H1 (cell line): ENCODE data around the gene HOXC11. TPM values are rescaled to one million over a fixed set of nuclear protein-coding genes. Genes with fewer than 3 reads are reported as not detected.

Experiments
- CTCF ChIA-PET: fragments of 300-600 bp; sonication (Branson Sonifier 250); formaldehyde crosslinking; loops from one replicate; lab custom pipeline; 2021; ENCODE audit not compliant: partially characterized antibody; lab: Charles Lee
- POLR2A ChIA-PET: fragments of 300-600 bp; sonication (Branson Sonifier 250); formaldehyde crosslinking; loops from one replicate; lab custom pipeline; 2021; ENCODE audit warnings: inconsistent platforms; ENCODE audit not compliant: partially characterized antibody; lab: Charles Lee
- DNase-seq, 2 experiments: peaks; one replicate each; pipeline versions ENCODE4 v3.0.0 to v3.0.0-alpha.2; 2010 to 2022; ENCODE audit warnings: low spot score in 2 of 2, low read depth in 1 of 2, mixed read lengths in 1 of 2
- FAIRE-seq: peaks from 2 replicates; lab custom pipeline; 2011; peaks lifted over from hg19 to GRCh38; lab: Jason Lieb, UNC
- H2AFZ ChIP-seq: 2 replicates; pipeline ENCODE4 v1.8.1; 2012; ENCODE audit warnings: low read length, inconsistent platforms
- H2AK5ac ChIP-seq: 2 replicates; pipeline ENCODE4 v1.6.1; 2013; ENCODE audit warnings: low read depth, low read length
- H2BK120ac ChIP-seq: replicated peaks from 2 replicates; pipeline ENCODE3; 2013; ENCODE audit warnings: low read depth, low read length, inconsistent platforms
- H2BK12ac ChIP-seq: 2 replicates; pipeline ENCODE4 v1.6.1; 2013; ENCODE audit warnings: low read depth, low read length
- H2BK15ac ChIP-seq: 2 replicates; pipeline ENCODE4 v1.6.1; 2013; ENCODE audit warnings: low read length
- H2BK20ac ChIP-seq: 2 replicates; pipeline ENCODE4 v1.6.1; 2013; ENCODE audit warnings: low read length
- H2BK5ac ChIP-seq: 2 replicates; pipeline ENCODE4 v1.6.1; 2013; ENCODE audit warnings: low read depth, low read length
- H3K14ac ChIP-seq: 2 replicates; pipeline ENCODE4 v1.6.1; 2013; ENCODE audit warnings: inconsistent platforms; ENCODE audit not compliant: insufficient read length
- H3K18ac ChIP-seq: 2 replicates; pipeline ENCODE4 v1.6.1; 2013; ENCODE audit warnings: low read length; ENCODE audit errors: extremely low read depth
- H3K23ac ChIP-seq: 2 replicates; pipeline ENCODE4 v1.6.1; 2013; ENCODE audit warnings: inconsistent platforms; ENCODE audit not compliant: insufficient read length
- H3K23me2 ChIP-seq: 2 replicates; pipeline ENCODE4 v1.6.1; 2013; ENCODE audit warnings: low read depth, low read length
- H3K27ac ChIP-seq: 2 replicates; pipeline ENCODE4 v1.6.1; 2011; ENCODE audit warnings: low read depth, low read length, inconsistent platforms
- H3K27me3 ChIP-seq, 4 experiments: replicated peaks in 1 of 4; 1 replicate in 1 of 4; 2 replicates in 3 of 4; pipeline versions ENCODE4 v1.6.1 to v1.8.1; 2011 to 2013; ENCODE audit warnings: low read length in 3 of 4, mild to moderate bottlenecking in 3 of 4, inconsistent platforms in 2 of 4, mixed read lengths in 2 of 4, moderate library complexity in 1 of 4; ENCODE audit not compliant: control insufficient read depth in 3 of 4, insufficient read depth in 3 of 4; ENCODE audit errors: extremely low read depth in 1 of 4
- H3K36me3 ChIP-seq, 4 experiments: 2 replicates each; pipeline versions ENCODE4 v1.6.1 to v1.8.1; 2011 to 2013; ENCODE audit warnings: mild to moderate bottlenecking in 4 of 4, low read length in 3 of 4, moderate library complexity in 2 of 4, control low read depth in 1 of 4, inconsistent platforms in 1 of 4; ENCODE audit not compliant: insufficient read depth in 4 of 4, control insufficient read depth in 2 of 4
- H3K4ac ChIP-seq: replicated peaks from 2 replicates; pipeline ENCODE3; 2013; ENCODE audit warnings: low read length, low read depth, mixed read lengths, inconsistent platforms; ENCODE audit not compliant: insufficient read length
- H3K4me1 ChIP-seq, 4 experiments: replicated peaks in 1 of 4; 1 replicate in 1 of 4; 2 replicates in 3 of 4; pipeline versions ENCODE4 v1.6.1 to v1.8.1; 2011 to 2013; ENCODE audit warnings: low read length in 3 of 4, inconsistent platforms in 2 of 4, mixed read lengths in 1 of 4; ENCODE audit not compliant: insufficient read depth in 4 of 4, control insufficient read depth in 3 of 4
- H3K4me2 ChIP-seq, 2 experiments: 2 replicates each; pipeline versions ENCODE4 v1.6.1 to v1.8.1; 2011 to 2013; ENCODE audit warnings: low read depth in 2 of 2, low read length in 2 of 2, control low read depth in 1 of 2, inconsistent platforms in 1 of 2, mild to moderate bottlenecking in 1 of 2; ENCODE audit not compliant: insufficient read depth in 1 of 2
- H3K4me3 ChIP-seq, 4 experiments: fragments of 200-600, 300-600 bp in 1 of 4; sonication (generic), shearing (Covaris generic), sonication (Bioruptor Twin) in 1 of 4; 2 replicates each; pipeline versions ENCODE4 v1.5.1 to v1.8.1; 2011 to 2016; ENCODE audit warnings: low read length in 4 of 4, low read depth in 3 of 4, control low read depth in 2 of 4, inconsistent platforms in 2 of 4, mild to moderate bottlenecking in 2 of 4, mixed read lengths in 1 of 4, moderate library complexity in 1 of 4; ENCODE audit not compliant: insufficient read depth in 2 of 4; ENCODE audit errors: extremely low read depth in 1 of 4
- H3K56ac ChIP-seq: replicated peaks from 2 replicates; pipeline ENCODE3; 2013; ENCODE audit warnings: low read depth, mild to moderate bottlenecking, mixed read lengths, low read length, inconsistent platforms; ENCODE audit not compliant: insufficient read length
- H3K79me1 ChIP-seq: 2 replicates; pipeline ENCODE4 v1.6.1; 2013; ENCODE audit warnings: low read depth, low read length, control low read depth
- H3K79me2 ChIP-seq, 2 experiments: 2 replicates each; pipeline versions ENCODE4 v1.6.1 to v1.8.1; 2012 to 2013; ENCODE audit warnings: low read length in 2 of 2, mild to moderate bottlenecking in 2 of 2, inconsistent platforms in 1 of 2; ENCODE audit not compliant: insufficient read depth in 2 of 2, control insufficient read depth in 1 of 2
- H3K9ac ChIP-seq, 4 experiments: replicated peaks in 1 of 4; 1 replicate in 1 of 4; 2 replicates in 3 of 4; pipeline versions ENCODE4 v1.6.1 to v1.8.1; 2011 to 2013; ENCODE audit warnings: low read depth in 3 of 4, low read length in 3 of 4, control low read depth in 2 of 4, mild to moderate bottlenecking in 2 of 4, moderate library complexity in 2 of 4, inconsistent platforms in 1 of 4; ENCODE audit errors: extremely low read depth in 1 of 4
- H3K9me3 ChIP-seq, 2 experiments: 2 replicates each; pipeline versions ENCODE4 v1.6.1 to v1.8.1; 2012 to 2013; ENCODE audit warnings: mild to moderate bottlenecking in 2 of 2, moderate library complexity in 2 of 2, control low read depth in 1 of 2, inconsistent platforms in 1 of 2, low read depth in 1 of 2, low read length in 1 of 2, mixed read lengths in 1 of 2; ENCODE audit not compliant: insufficient read depth in 2 of 2
- H4K20me1 ChIP-seq, 2 experiments: replicated peaks in 1 of 2; 2 replicates each; pipeline versions ENCODE3 to v1.8.1; 2011 to 2013; ENCODE audit warnings: inconsistent platforms in 2 of 2, low read length in 2 of 2, mild to moderate bottlenecking in 1 of 2; ENCODE audit not compliant: insufficient read depth in 2 of 2, control insufficient read depth in 1 of 2
- H4K5ac ChIP-seq: 2 replicates; pipeline ENCODE4 v1.6.1; 2013; ENCODE audit warnings: low read length, low read depth, mixed read lengths, inconsistent platforms; ENCODE audit not compliant: insufficient read length
- H4K8ac ChIP-seq: 2 replicates; pipeline ENCODE4 v1.8.0; 2013; ENCODE audit warnings: mild to moderate bottlenecking, moderate library complexity, low read length, inconsistent platforms; ENCODE audit not compliant: insufficient read depth; ENCODE audit errors: extremely low read depth
- H4K91ac ChIP-seq: replicated peaks from 2 replicates; pipeline ENCODE3; 2013; ENCODE audit warnings: low read length, mixed read lengths, inconsistent platforms; ENCODE audit not compliant: insufficient read length
- BRCA1 ChIP-seq: IDR thresholded peaks from 2 replicates; pipeline ENCODE4 v1.6.1; 2012; ENCODE audit warnings: low read depth, low read length, improper control_type of control experiment
- POLR2AphosphoS5 ChIP-seq: IDR thresholded peaks from 2 replicates; pipeline ENCODE4 v1.6.1; 2011; ENCODE audit warnings: low read depth, low read length
- RNF2 ChIP-seq: fragments of 200-900, 300-1000 bp; sonication (generic); IDR thresholded peaks from 2 replicates; pipeline ENCODE4 v1.7.1; 2016; ENCODE audit warnings: borderline replicate concordance, low read depth, mild to moderate bottlenecking, antibody characterized with exemption, low read length; ENCODE audit not compliant: poor library complexity, severe bottlenecking; ENCODE audit errors: missing control alignments
- SIN3A ChIP-seq, 2 experiments: IDR thresholded peaks in 1 of 2; conservative IDR thresholded peaks in 1 of 2; 2 replicates each; pipeline ENCODE4 v1.6.1; 2011 to 2012; ENCODE audit warnings: low read length in 2 of 2, improper control_type of control experiment in 1 of 2, low read depth in 1 of 2, mild to moderate bottlenecking in 1 of 2
- ZNF274 ChIP-seq: IDR thresholded peaks from 2 replicates; pipeline ENCODE4 v1.7.0; 2012; ENCODE audit warnings: low read length, borderline replicate concordance; ENCODE audit errors: extremely low read depth
- WGBS, 2 experiments: shearing (Covaris generic) in 1 of 2; methylation state at CpG; one replicate each; pipeline versions ENCODE4 v1.1.6 to v1.1.7; 2013 to 2015; ENCODE audit warnings: low lambda C conversion rate in 2 of 2, mixed read lengths in 2 of 2, inconsistent platforms in 1 of 2, low coverage in 1 of 2, missing lambda C conversion rate in 1 of 2; ENCODE audit not compliant: insufficient replicate concordance in 2 of 2, insufficient coverage in 1 of 2, insufficient read length in 1 of 2; ENCODE audit errors: extremely low coverage in 1 of 2, missing lambda C conversion rate in 1 of 2; 5-methylcytosine and 5-hydroxymethylcytosine counted together
- polyA plus RNA-seq, 7 experiments: library from polyadenylated mRNA; depleted of rRNA in 3 of 7; stranded (reverse) in 5 of 7; unstranded in 2 of 7; fragments of >200 nt in 5 of 7; fragments of 200-250 nt in 2 of 7; gene quantifications; 1 replicate in 5 of 7; 2 replicates in 1 of 7; 4 replicates in 1 of 7; pipeline versions ENCODE4 v1.2.1 to v1.2.3, GENCODE V29; 2011 to 2013; ENCODE audit warnings: missing spikeins in 2 of 7, mixed read lengths in 2 of 7
- total RNA-seq: library from RNA; stranded (reverse); fragmentation: NEBNext Ultra II Directional; extraction: Animal tissue kit (Norgen Biotek cat#: 25700); gene quantifications from 2 replicates; pipeline ENCODE4 v1.2.1, GENCODE V29; 2021

HOXC11 gene
- total and polyA plus RNA-seq, 2 of the 8 experiments (the other 6 are each of a cell fraction or from before 2014, with no cell fraction given): not detected

DNA sequence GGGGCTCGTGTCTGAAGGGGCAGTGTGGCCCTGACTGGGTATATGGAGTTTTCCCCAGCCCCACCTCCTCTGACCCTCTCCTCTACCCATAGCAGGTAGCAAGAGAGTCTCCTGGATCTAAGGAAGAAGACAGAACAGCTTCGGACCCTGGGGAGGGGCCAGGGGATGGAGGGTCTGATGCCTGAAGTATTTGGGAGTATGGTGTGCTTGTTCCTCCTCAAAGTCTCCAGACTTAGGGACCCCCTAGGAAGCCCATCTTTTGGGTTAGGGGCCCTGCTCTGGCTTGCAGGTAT is 35.3 kb downstream of the HOXC11 start:
- Histone ChIP-seq H3K4me3 (no peak overlapping the region), H3K79me2 (no peaks in the 10 kb centered on the region), H3K36me3 (no peaks in the 10 kb centered on the region), H3K9ac (no peak overlapping the region), H2BK5ac (no peak overlapping the region), H2BK120ac (no peak overlapping the region), H4K8ac (no peak overlapping the region), H3K9me3 (no peaks in the 10 kb centered on the region), H3K56ac (no peak overlapping the region), H3K4ac (no peak overlapping the region), H2AFZ (no peak overlapping the region), H3K23me2 (no peaks in the 10 kb centered on the region), H3K4me2 (no peak overlapping the region), H4K20me1 (peaks cover 0 to 40% of the 10 kb centered on the region in 2 experiments), H4K91ac (no peak overlapping the region), H2AK5ac (no peak overlapping the region), H3K23ac (no peak overlapping the region), H3K14ac (no peak overlapping the region), H3K79me1 (no peaks in the 10 kb centered on the region), H2BK12ac (no peak overlapping the region), H3K27ac (no peak overlapping the region), H3K27me3 (peaks cover 96 to 100% (median 98%) of the 10 kb centered on the region in 4 experiments), H3K18ac (no peak overlapping the region), H2BK20ac (no peak overlapping the region), H2BK15ac (no peak overlapping the region), H4K5ac (no peak overlapping the region), H3K4me1 (peaks cover 0 to 4% (median 0%) of the 10 kb centered on the region in 4 experiments; a peak in 2 of 7 replicates)
- WGBS, 2 experiments: 26% methylated on average over 2 of the region's 2 CpGs; no CpG with 5 or more reads in 1 of the 2 experiments
- ChIA-PET POLR2A (interaction anchor here (1.0 to 1.2 kb wide), 2 partner anchors 8 to 17 kb away, joined by 3 to 8 read pairs; partner anchors contain the start of gene HOXC9), CTCF (interaction anchor here (0.9 to 11.3 kb wide), 11 partner anchors 9 to 207 kb away, joined by 3 to 172 read pairs (median 46); partner anchors contain the start of genes HOXC10, HOXC5, HOXC6 and SMUG1)
- TF ChIP-seq SIN3A (conservative IDR thresholded peaks at IDR 0.05 in 1 of 2, IDR thresholded peaks at IDR 0.05 in 1 of 2; ENCODE audit: low read depth in 1 of 2, low read length in 2 of 2): no peak
- TF ChIP-seq ZNF274: no peak
- TF ChIP-seq RNF2: peak; percentile 24
- TF ChIP-seq POLR2AphosphoS5: no peak
- TF ChIP-seq BRCA1: no peak
- FAIRE-seq (no peak), DNase-seq (no peak)
